Stomach (tissue), 4 donors: Measurements from ENCODE around the gene PKP1.

ENCODE experiments used
- EP300 ChIP-seq: sonication (generic); formaldehyde crosslinking; IDR thresholded peaks from one replicate; pipeline ENCODE4 v1.6.1; 2017; ENCODE audit warnings: antibody characterized with exemption
- TF ChIP-seq, protein P1 (sequence below), 7 experiments: fragments of 450-650 bp in 4 of 7; fragments of 200-600 bp in 3 of 7; sonication (generic) in 3 of 7; IDR thresholded peaks; one replicate each; pipeline ENCODE4 v1.5.1; 2016 to 2019; ENCODE audit warnings: antibody characterized with exemption in 7 of 7, control low read depth in 2 of 7, mild to moderate bottlenecking in 1 of 7

DNA sequence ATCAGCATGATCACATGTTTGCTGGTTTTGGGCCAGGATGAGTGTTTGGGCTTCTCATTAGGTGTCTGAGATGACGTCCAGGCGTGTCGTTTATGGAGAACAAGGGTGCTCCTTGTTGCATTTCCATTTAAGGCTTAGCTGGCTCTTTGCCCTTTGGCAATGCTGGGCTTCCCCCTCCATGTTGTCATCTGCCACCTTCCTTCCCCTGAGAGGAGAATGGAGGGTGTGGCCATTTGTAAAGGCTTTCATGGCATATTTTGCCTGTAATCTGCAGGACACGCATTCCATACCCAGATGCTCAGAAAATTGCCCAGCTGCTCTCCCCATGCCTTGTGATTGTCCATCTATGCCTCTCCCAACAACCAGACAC lies 27.7 kb downstream of the PKP1 start:
- TF ChIP-seq, protein P1, sequence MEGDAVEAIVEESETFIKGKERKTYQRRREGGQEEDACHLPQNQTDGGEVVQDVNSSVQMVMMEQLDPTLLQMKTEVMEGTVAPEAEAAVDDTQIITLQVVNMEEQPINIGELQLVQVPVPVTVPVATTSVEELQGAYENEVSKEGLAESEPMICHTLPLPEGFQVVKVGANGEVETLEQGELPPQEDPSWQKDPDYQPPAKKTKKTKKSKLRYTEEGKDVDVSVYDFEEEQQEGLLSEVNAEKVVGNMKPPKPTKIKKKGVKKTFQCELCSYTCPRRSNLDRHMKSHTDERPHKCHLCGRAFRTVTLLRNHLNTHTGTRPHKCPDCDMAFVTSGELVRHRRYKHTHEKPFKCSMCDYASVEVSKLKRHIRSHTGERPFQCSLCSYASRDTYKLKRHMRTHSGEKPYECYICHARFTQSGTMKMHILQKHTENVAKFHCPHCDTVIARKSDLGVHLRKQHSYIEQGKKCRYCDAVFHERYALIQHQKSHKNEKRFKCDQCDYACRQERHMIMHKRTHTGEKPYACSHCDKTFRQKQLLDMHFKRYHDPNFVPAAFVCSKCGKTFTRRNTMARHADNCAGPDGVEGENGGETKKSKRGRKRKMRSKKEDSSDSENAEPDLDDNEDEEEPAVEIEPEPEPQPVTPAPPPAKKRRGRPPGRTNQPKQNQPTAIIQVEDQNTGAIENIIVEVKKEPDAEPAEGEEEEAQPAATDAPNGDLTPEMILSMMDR (IDR thresholded peaks at IDR 0.05), result no peak
- TF ChIP-seq EP300, result no peak
